GM19452 (cell line): ENCODE results near the gene S100A16.
"Not testable (repeated sequence)": the region's sequence is repeated elsewhere in the genome, so short reads cannot be mapped to it uniquely, and the experiment has no call there.

Source experiments
- ATAC-seq: cut with Tn5 transposase; IDR thresholded peaks from one replicate; pipeline ENCODE4 v1.9.1; 2021; ENCODE audit not compliant: unreplicated experiment

The S100A16 gene, protein sequence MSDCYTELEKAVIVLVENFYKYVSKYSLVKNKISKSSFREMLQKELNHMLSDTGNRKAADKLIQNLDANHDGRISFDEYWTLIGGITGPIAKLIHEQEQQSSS

DNA sequence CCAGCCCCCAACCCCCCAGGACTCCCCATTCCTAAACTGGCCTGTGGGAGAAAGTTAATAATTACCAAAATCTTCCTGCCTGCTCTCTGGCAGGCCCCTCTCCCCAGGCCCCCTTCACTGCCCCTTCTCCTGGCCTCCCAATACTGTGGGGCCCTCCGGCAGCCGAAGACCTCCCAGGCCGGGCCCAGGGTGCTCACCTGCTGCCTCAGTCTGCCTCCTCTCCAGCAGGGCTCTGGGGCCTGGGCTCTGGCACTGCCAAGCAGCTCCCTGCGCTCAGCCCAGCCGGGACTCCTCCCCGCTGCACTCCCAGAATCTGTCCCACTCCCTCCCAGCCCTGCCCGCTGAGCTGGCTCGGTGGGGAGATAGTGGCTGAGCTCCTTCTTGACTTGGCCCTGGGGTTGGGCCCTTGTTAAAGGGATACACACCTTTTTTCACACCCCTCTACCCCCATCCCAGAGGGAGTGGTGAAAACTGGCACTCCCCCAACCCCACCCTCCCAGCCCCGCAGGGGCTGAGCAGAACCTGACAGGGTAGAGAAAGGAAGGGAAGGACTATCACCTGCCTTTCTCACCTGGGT, at the start of gene S100A16:
Gene S100A16 (minus strand): TSS at position 383 of the 577 bp plus-strand sequence. CDS start 4,986 bp downstream, outside the sequence.
- ATAC-seq, result no peak

DNA sequence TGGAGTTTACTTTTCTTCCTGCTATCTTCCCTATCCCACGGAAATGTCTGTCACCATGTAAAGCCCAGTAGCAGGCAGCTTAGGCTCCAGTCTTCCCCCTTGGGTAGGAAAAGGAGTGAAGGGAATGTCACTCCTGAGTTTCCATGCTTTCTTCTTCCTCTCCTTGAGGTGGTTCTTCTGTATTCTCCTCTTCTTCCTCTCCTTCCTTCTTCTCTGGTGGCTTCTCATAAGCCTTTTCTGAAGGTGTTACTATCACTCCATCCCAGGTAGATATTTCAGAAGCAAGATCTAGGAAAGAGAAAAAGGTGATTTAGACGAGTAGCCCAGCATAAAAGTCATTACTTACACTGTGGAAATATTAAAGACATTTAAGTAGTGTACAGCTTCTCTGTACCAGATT, 49.3 kb upstream of the S100A16 start:
- no peak for ATAC-seq

DNA sequence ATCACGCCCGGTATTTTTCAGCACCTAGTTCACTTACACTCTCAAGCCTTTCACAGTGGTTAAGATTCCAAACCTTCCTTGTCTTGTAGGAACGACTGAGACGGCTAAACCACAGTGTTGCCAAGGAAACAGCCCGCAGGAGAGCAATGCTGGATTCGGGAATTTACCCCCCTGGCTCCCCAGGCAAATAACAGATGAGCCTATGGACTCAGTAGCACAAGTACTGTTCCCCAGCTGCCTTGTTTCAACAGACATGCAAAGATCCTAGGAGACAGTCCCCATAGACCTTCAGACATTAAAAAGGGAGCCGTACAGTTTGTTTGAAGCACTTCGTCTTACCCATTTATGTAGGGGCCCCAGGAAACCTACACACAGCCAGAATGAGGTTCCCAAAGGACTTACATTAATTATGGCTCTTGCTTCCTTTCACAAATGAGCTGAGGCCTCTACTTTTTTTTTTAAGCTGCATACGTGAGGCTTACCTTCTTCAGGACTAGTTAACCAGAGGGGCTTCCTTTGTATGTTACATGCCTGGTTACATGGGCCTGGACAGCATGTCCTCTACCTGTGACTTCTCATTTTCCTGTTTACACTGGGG, 48.3 kb upstream of the S100A16 start:
- ATAC-seq, result no peak

DNA sequence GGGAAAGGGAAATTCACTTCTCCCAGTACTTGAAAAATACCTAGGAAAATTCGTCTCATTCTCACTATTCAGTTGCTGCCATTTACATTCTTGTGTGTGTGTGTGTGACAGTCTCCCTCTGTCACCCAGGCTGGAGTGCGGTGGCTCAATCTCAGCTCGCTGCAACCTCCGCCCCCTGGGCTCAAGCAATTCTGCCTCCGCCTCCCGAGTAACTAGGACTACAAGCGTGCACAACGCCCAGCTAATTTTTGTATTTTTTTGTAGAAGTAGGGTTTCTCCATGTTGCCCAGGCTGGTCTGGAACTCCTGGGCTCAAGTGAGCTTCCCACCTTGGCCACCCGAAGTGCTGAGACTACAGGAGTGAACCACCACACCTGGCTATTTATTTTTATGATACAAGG, 46.7 kb upstream of the S100A16 start:
- ATAC-seq, result no peak

DNA sequence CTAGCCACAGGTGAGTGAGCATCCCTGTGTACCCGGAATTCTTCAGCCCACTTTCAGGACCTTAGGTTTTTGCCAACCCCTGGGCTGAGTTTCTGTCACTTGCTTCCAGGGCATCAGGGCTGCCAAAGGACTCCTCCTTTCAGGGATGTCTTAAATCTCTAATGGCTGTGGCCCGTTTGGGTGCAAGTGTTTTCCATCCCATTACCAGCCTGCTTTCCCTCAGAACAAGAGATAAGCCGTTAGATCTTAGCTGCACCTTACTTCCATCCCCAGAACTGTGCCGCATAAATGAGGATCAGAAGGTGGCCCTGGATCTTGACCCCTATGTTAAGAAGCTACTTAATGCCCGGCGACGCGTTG, 46.2 kb upstream of the S100A16 start:
- ATAC-seq, result no peak

DNA sequence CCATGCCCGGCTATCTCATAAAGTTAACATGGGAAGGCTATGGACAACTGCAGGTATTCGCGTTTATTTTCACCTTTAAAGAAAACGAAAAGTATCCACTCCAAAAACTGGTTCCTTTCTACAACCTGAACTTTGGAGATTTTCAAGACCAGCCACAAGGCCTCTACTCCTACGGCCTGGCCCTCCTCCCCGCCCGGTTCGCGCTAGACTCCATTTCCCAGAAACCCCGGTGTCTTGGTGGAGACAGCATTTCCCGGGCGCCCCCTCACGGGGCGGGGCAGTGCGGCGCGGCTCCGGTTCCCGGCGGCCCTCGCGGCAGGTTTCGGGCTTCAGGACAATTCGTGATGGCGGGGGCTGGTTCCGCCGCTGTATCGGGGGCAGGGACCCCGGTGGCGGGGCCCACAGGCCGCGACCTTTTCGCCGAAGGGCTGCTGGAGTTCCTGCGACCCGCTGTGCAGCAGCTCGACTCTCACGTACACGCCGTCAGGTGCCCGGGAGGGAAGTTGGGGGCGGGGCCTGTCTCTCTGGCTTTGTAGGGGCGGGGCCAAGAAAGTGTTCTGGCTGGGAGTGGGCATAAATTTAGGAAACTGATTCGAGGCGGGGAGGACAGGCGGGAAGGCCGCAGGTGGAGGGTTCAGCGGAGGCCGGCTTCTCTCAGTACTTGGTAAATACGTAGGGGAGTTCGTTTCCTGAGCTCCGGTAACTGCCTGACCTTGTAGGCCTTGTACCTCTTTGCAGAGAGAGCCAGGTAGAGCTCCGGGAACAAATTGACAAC, 45.6 kb upstream of the S100A16 start, which contains the start of gene SNAPIN:
Gene SNAPIN (plus strand): TSS at position 304 of the 775 bp plus-strand sequence. CDS start 41 bp downstream, at position 345.
- peak; percentile 95 for ATAC-seq

DNA sequence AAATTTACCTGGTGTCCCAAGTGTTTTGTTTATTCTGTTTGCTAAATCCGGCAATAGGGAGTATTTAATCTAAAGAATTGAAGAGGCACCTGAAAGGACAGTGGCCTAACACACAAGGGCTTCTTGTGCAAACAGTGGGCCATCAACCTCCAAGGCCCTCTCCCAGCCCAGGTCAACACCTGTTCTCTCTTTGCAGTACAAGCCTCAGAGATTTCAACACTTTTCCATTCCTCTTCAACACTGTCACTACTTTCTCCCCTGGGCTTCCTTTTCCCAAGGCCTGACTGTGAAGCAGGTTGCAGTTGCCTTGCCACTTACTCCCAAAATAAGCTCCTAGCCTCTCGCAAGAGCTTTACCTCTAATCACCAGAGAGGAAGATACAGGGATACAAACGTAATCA, 42.4 kb upstream of the S100A16 start:
- ATAC-seq, result no peak

DNA sequence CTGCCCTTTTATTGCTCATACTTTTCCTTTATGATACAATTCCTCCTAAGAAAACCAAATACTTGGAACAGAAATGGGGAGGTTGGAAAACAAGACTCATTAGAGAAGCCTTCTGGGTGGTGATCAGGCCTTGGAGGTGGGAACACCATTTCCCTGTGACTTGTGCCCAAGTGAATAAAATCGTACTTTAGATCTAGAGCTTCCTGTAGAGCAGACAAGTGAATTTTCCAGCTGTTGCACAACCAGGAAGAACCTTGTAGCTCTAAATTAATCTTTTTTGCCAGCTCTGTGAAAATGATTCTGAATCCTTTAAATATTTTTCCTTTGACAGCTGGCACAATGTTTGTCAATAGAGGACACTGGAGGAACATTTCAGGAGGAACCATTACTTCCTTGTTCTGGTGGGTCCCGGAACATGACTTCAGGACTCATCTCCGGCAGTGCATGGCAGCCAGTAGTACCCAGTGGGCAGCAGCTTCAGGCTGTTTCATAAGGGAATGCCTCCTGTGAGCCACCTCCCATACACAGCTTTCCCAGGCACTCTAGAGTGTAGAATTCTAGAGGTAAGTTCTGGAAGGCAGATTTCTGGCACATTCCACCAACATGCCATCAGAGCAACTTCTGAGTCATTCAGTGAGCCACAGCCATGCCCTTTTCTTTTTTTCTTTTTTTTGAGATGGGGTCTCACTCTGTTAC, 40.0 kb upstream of the S100A16 start:
- ATAC-seq, result no peak

DNA sequence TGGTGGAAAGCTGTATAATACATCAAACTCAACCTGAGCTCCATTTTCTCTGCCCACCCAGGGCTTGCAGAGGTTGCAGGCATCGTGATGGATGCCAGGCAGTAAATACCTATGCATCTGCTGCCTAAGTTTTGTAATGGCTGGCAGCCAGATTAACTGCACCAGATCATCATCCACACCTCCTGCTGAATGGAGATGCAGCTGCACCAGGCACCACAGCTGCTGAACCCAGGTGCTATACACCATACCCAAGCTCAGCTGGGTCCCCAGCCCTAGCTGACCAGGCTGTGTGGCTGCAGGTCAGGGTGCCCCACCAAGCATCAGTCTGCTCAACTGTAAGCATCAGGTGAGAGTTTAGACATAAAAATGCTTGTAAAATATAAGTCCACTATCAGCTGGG, 38.8 kb upstream of the S100A16 start:
- ATAC-seq, result no peak

DNA sequence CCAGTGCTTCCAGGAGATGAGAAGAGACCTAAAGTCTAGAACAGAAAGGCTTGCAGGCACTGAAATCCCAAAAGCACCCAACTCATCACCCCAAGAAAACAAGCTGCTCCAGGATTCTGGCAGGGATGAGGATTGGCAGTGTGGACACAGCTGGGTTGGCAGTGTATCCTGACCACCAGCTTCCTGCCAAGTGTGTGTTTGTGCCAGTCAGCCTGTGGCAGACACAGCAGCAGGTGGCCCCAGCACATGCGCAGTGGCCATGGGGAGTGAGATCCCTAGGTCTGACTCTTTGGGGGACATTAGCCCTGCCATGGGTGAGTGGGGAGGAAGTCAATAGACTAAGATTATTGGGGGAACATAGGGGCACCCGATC, 36.9 kb upstream of the S100A16 start:
- ATAC-seq, result no peak

DNA sequence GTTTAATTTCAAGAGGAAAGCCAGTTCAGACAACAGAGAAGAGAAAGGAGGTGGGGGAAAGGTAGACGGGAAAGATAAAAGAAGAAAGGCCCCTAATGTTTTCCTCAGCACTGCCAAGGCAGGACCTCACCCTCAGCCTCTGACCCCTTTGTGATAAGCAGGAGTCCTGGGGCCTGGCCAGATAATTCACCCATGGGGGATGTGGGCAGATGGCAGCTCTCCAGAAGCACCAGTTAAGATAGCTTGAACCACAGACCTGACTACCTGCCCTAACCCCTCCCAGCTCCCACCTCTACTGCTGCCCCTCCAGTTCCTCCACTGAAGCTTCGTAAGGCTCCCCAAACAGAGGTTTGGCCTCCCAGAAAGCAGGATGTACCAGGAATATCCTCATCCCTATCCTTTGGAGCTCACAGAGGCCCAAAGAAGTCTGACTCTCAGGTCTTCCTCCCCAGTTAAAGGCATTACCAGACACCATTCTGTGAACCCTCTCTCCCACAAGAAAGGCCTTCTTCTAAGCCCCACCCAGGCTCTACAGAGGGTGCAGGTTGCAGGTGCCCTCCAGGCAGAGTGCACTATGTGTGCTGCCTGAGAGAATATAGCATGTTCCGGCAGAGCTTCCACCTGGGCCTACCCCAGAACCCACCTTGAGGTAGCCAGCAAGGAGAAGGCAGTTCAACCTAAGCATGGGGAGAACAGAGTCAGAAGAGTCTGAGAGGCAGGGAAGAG, 36.4 kb upstream of the S100A16 start:
- no peak for ATAC-seq

DNA sequence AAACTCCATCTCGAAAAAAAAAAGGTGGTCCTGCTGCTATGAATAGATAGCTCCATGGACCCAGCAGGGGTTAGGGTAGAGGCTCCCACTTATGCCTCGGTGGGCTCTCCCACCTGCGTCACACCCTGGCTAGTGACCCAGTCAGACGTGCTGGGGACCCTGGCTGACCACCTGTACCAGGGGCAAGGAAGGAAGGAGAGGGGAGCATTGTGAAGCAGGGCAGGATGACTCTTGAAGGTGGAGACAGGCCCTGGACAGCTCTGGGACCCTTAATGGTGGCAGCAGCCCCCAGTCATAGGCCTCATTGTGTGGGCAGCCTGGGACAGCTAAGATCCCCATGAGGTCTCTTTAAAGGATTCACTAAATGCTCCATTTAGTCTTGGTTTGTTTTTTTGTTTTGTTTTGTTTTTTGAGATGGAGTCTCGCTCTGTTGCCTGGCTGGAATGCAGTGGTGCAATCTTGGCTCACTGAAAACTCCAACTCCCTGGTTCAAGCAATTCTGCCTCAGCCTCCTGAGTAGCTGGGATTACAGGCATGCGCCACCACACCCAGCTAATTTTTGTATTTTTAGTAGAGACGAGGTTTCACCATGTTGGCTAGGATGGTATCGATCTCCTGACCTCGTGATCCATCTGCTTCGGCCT, 35.2 kb upstream of the S100A16 start:
- ATAC-seq, result no peak

DNA sequence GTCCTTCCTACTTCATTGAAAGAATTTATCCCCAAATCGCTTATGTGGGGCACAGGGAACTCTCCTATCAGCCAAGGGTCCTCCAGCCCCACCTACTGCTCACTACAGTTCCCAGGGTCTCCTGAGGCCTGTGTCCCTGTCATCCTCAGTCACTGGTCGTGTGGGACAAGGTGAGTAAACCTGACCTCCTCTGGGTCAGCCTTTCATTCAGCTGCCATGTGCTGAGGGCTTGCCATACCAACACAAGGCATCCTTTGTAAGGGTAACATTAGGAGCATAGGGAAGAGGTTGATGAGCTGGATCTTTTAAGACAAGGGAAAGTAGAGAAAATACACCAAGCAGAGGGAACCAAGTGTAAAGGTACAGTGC, 34.4 kb upstream of the S100A16 start:
- no peak for ATAC-seq

DNA sequence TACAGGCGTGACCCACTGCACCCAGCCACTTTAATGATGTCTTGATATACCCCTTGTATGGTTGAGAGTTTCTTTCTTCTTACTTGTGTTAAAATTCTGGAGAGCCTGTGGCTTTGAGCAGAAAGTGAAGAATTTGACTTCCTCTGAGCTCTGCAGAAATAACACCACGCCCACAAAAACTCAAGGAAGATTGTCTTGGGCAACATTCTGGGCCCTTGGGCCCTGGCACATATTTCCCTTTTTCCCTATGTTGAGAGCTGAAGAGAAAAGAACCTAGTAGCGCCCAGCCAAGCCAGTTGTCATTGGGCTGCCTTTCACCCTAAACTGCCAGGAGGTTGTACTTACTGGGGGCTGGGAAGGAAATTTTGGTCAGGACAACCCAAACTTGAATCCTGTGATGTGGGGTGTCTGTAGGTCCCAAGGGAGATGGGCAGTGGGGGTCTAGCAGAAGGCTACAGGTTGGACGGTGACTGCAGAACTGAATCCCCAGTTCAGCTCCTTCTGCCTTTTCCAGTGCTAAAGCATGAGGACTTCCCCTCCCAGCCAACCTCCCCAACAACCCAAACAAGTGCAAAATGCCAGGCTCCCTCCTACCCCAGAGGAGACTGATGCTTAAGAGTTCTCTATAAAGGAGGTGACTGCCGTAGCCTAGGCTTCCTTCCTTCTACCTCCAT, 33.9 kb upstream of the S100A16 start:
- ATAC-seq, result no peak

DNA sequence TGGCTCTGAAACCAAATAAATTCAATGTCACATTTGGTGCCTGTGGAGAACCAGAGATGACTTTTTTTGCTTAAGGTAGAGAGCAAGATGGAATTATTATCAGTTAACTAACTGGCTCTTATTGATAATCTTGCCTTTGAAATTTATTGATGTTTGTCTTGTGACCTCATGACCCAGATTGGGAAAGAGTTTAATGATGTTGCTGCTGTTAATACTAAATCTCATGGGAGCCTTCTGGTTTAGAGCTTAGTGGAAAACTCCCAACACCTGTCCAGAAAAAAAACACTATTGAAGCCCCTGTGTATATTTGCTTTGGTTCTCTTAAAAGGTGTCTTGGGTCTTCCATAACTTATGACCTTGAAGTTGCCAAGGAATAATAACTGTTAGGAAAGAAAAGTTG, 30.9 kb upstream of the S100A16 start:
- ATAC-seq, result no peak

DNA sequence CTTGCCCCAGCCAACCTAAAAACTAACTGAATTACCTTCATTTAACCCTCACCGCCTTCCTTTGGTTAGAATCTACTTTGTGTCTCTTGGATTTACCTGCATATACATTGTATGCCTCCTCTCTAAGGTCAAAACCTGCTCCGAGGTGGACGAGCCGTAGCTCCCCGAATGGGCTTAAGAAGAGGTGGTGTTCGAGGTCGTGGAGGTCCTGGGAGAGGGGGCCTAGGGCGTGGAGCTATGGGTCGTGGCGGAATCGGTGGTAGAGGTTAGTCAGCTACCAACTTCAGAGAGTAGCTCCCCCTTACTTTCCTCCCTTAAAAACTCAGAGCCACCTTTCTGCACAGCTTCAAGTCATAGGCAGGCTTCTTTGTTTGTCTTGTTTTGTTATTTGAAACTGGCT, 30.2 kb upstream of the S100A16 start:
- no peak for ATAC-seq

DNA sequence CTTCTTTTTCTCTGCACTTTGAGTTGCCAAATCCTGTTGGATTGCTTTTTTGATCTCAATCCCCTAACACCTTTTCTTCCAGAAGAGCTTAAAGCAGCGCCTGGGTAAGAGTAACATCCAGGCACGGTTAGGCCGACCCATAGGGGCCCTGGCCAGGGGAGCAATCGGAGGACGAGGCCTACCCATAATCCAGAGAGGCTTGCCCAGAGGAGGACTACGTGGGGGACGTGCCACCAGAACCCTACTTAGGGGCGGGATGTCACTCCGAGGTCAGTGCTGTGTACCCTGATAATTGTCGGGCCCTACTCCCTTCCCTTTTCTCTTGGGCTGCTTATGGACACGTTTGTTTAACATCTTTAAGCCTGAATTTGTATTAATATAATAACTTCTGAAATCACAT, 29.2 kb upstream of the S100A16 start:
- ATAC-seq, result no peak

DNA sequence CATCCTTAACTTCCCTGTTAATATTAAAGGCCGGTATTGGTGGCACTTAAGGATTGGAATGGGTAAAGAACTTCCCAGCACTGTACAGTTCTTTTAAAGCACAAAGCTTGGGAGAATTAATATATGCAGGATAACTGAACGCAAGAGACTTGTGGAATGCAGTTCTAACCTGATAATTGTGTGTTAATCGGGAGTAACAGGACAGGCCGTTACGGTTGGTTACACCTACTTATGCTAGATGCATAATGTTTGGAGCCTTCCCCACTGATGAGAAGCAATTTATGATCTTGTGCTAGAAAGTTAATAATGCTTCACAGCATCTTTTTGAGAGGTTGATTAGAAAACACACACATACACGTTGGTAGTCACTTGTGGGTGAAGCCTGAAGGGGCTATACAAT, 27.9 kb upstream of the S100A16 start:
- no peak for ATAC-seq

DNA sequence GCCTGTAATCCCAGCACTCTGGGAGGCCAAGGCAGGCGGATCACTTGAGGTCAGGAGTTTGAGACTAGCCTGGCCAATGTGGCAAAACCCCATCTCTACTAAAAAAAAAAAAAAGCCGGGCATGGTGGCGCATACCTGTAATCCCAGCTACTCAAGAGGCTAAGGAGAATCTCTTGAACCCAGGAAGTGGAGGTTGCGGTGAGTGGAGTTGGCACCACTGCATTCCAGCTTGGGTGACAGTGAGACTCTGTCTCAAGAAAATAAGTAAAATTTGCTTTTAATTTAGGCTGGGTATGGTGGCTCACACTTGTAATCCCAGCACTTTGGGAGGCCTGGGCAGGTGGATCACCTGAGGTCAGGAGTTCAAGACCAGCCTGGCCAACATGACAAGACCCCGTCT, 27.3 kb upstream of the S100A16 start:
- not testable (repeated sequence) for ATAC-seq

DNA sequence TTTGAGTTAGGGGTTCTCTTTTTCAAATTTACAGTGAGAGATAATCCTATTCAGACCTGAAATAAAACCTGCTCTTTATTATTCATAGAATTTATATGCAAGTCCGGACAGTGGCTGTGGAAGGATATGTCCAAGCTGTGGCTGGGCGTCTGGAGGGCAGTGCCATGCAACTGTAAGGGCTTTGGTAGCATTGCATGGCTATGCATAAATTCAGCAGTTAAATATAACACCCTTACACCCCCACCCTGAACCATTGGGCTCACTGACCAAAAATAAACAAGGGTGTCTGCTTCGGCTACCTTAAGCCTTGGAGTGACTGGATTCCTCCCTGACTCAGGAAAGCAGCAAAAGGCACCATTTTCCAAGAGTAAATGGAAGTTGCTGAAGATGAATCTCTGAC, 26.3 kb upstream of the S100A16 start:
- no peak for ATAC-seq
